ENCODE data around the gene TSEN54.

DNA sequence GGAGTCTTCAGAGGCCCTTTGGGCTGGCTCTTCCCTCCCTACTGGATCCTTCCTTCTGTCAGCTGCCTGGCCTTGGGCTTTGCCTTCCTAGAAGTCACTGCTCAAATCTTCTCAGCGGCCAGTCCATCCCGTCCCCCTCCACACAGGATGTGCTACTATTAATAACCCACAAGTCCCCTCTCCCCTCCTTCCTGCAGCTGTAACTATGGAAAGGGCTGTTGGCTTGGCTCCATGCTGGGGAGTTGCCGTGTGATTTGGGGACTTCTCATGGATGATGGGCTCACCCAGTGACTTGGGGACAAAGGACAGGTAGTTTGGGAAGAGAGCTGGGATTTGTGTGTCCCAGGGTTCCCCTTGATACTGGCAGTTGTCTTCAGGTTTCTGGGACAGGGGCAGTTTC lies 40.5 kb upstream of the TSEN54 start:
- TF ChIP-seq POLR2AphosphoS5 (IDR thresholded peaks at IDR 0.05) = no peak
- TF ChIP-seq, protein P1, sequence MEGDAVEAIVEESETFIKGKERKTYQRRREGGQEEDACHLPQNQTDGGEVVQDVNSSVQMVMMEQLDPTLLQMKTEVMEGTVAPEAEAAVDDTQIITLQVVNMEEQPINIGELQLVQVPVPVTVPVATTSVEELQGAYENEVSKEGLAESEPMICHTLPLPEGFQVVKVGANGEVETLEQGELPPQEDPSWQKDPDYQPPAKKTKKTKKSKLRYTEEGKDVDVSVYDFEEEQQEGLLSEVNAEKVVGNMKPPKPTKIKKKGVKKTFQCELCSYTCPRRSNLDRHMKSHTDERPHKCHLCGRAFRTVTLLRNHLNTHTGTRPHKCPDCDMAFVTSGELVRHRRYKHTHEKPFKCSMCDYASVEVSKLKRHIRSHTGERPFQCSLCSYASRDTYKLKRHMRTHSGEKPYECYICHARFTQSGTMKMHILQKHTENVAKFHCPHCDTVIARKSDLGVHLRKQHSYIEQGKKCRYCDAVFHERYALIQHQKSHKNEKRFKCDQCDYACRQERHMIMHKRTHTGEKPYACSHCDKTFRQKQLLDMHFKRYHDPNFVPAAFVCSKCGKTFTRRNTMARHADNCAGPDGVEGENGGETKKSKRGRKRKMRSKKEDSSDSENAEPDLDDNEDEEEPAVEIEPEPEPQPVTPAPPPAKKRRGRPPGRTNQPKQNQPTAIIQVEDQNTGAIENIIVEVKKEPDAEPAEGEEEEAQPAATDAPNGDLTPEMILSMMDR (IDR thresholded peaks at IDR 0.05) = no peak
- no peak for TF ChIP-seq EP300 (IDR thresholded peaks at IDR 0.05)
